Pons (tissue), 1 donor: ENCODE data around the gene SIPA1L3.
A peak's percentile ranks its signal among the peaks of the same experiment; 100 is the strongest.
"Not testable (repeated sequence)": the region's sequence is repeated elsewhere in the genome, so short reads cannot be mapped to it uniquely, and the experiment has no call there.

Source experiments
- DNase-seq: peaks from one replicate; pipeline ENCODE4 v3.0.0-alpha.2; 2016; ENCODE audit warnings: low spot score

The SIPA1L3 gene

GRCh38 chr19:38213469-38213868 is 306.5 kb downstream of the SIPA1L3 start:
- no peak for DNase-seq

GRCh38 chr19:38213911-38214625 is 307.1 kb downstream of the SIPA1L3 start:
- DNase-seq, result no peak

- no peak for DNase-seq
These were observed 310.0 kb downstream of the SIPA1L3 start for GRCh38 chr19:38216785-38217641.

GRCh38 chr19:38218204-38218603 is 311.2 kb downstream of the SIPA1L3 start:
- DNase-seq, result no peak

- DNase-seq, result no peak
These were observed 312.2 kb downstream of the SIPA1L3 start for GRCh38 chr19:38219221-38219620.

- DNase-seq, result no peak
These were observed 314.4 kb downstream of the SIPA1L3 start for GRCh38 chr19:38221421-38221820.

GRCh38 chr19:38221919-38222830 is 315.2 kb downstream of the SIPA1L3 start:
- DNase-seq, result no peak

GRCh38 chr19:38223119-38223523 is 316.1 kb downstream of the SIPA1L3 start:
- DNase-seq, result no peak

GRCh38 chr19:38223617-38224013 is 316.6 kb downstream of the SIPA1L3 start:
- no peak for DNase-seq

GRCh38 chr19:38224014-38224862 is 317.2 kb downstream of the SIPA1L3 start, which contains the start of gene DPF1:
Gene DPF1, minus strand, starts transcription at chr19:38224222. Its CDS starts 80 bp downstream, at chr19:38224142.
- no peak for DNase-seq

GRCh38 chr19:38224863-38225218 is 317.8 kb downstream of the SIPA1L3 start:
- DNase-seq, result not testable (repeated sequence)

- no peak for DNase-seq
These were observed 320.4 kb downstream of the SIPA1L3 start for GRCh38 chr19:38227287-38228004.

- DNase-seq, result no peak
These were observed 321.0 kb downstream of the SIPA1L3 start for GRCh38 chr19:38228005-38228377.

GRCh38 chr19:38228491-38229439 is 321.8 kb downstream of the SIPA1L3 start:
- no peak for DNase-seq

GRCh38 chr19:38229585-38230073 is 322.6 kb downstream of the SIPA1L3 start:
- peak; percentile 95 for DNase-seq

GRCh38 chr19:38230506-38231133 is 323.6 kb downstream of the SIPA1L3 start:
- not testable (repeated sequence) for DNase-seq

- no peak for DNase-seq
These were observed 324.9 kb downstream of the SIPA1L3 start for GRCh38 chr19:38231918-38232317.

- DNase-seq, result peak; percentile 74
These were observed 326.8 kb downstream of the SIPA1L3 start for GRCh38 chr19:38233740-38234251.
